ENCODE results near the gene PLEKHG5.

The PLEKHG5 gene

GRCh38 chr1:6531996-6532395 lies 40.5 kb upstream of the PLEKHG5 start:
- H3K9me3 ChIP-seq (ENCODE audit: insufficient read depth, low read length), result no peaks in the 10 kb centered on the region
- H3F3A ChIP-seq (ENCODE audit: insufficient read depth), result no peaks in the 10 kb centered on the region
- H3K9me2 ChIP-seq (replicated peaks; ENCODE audit: insufficient read depth, low read length), result no peaks in the 10 kb centered on the region
- H3K27me3 ChIP-seq (ENCODE audit: low read length), result no peaks in the 10 kb centered on the region
- H2AFZ ChIP-seq (ENCODE audit: low read depth, low read length, severe bottlenecking), result no peak overlapping the region
- H3K27ac ChIP-seq (ENCODE audit: low read depth, low read length), result no peak overlapping the region
- no peak overlapping the region for H3K9ac ChIP-seq (ENCODE audit: low read length)
- H4K20me1 ChIP-seq (ENCODE audit: low read depth, low read length), result no peaks in the 10 kb centered on the region
- H3K79me2 ChIP-seq (ENCODE audit: insufficient read depth, low read length), result peaks cover 6% of the 10 kb centered on the region; the same call in 1 of the 2 replicates
- H3K4me2 ChIP-seq (ENCODE audit: low read depth, low read length, poor library complexity, severe bottlenecking), result no peak overlapping the region
- TF ChIP-seq EZH2phosphoT487 (conservative IDR thresholded peaks at IDR 0.05; ENCODE audit: low read length) (no peak), CTCF (IDR thresholded peaks at IDR 0.05; ENCODE audit: insufficient read depth, low read length, poor library complexity, severe bottlenecking) (no peak)
- no peak overlapping the region for H3K4me3 ChIP-seq (ENCODE audit: insufficient read depth, low read length, poor library complexity, severe bottlenecking)
- H3K36me3 ChIP-seq (ENCODE audit: low read length), result 0 out of 2 replicates have a peak, but pooled peaks cover 11% of the 10 kb centered on the region

- Histone ChIP-seq H3K9ac (ENCODE audit: low read length) (no peak overlapping the region), H2AFZ (ENCODE audit: low read depth, low read length, severe bottlenecking) (no peak overlapping the region), H3K79me2 (ENCODE audit: insufficient read depth, low read length) (peaks cover 3% of the 10 kb centered on the region; the same call in 1 of the 2 replicates), H3K4me3 (ENCODE audit: insufficient read depth, low read length, poor library complexity, severe bottlenecking) (no peak overlapping the region), H4K20me1 (ENCODE audit: low read depth, low read length) (no peaks in the 10 kb centered on the region; the same call in 1 of the 2 replicates), H3K27ac (ENCODE audit: low read depth, low read length) (no peak overlapping the region), H3F3A (ENCODE audit: insufficient read depth) (no peaks in the 10 kb centered on the region), H3K4me2 (ENCODE audit: low read depth, low read length, poor library complexity, severe bottlenecking) (no peak overlapping the region), H3K9me3 (ENCODE audit: insufficient read depth, low read length) (no peaks in the 10 kb centered on the region), H3K9me2 (replicated peaks; ENCODE audit: insufficient read depth, low read length) (no peaks in the 10 kb centered on the region), H3K27me3 (ENCODE audit: low read length) (no peaks in the 10 kb centered on the region), H3K36me3 (ENCODE audit: low read length) (0 out of 2 replicates have a peak, but pooled peaks cover 11% of the 10 kb centered on the region)
- TF ChIP-seq CTCF (IDR thresholded peaks at IDR 0.05; ENCODE audit: insufficient read depth, low read length, poor library complexity, severe bottlenecking) (no peak), EZH2phosphoT487 (conservative IDR thresholded peaks at IDR 0.05; ENCODE audit: low read length) (no peak)
Measured at GRCh38 chr1:6530504-6531160, 39.2 kb upstream of the PLEKHG5 start.

- H3F3A ChIP-seq (ENCODE audit: insufficient read depth), result no peaks in the 10 kb centered on the region
- no peaks in the 10 kb centered on the region for H3K79me2 ChIP-seq (ENCODE audit: insufficient read depth, low read length)
- no peak overlapping the region for H3K4me2 ChIP-seq (ENCODE audit: low read depth, low read length, poor library complexity, severe bottlenecking)
- no peaks in the 10 kb centered on the region for H3K9me3 ChIP-seq (ENCODE audit: insufficient read depth, low read length)
- no peaks in the 10 kb centered on the region for H3K9me2 ChIP-seq (replicated peaks; ENCODE audit: insufficient read depth, low read length)
- H3K4me3 ChIP-seq (ENCODE audit: insufficient read depth, low read length, poor library complexity, severe bottlenecking), result no peak overlapping the region
- H2AFZ ChIP-seq (ENCODE audit: low read depth, low read length, severe bottlenecking), result no peak overlapping the region
- no peaks in the 10 kb centered on the region; the same call in 1 of the 2 replicates for H4K20me1 ChIP-seq (ENCODE audit: low read depth, low read length)
- no peak overlapping the region for H3K9ac ChIP-seq (ENCODE audit: low read length)
- 0 out of 2 replicates have a peak, but pooled peaks cover 8% of the 10 kb centered on the region for H3K36me3 ChIP-seq (ENCODE audit: low read length)
- no peak overlapping the region for H3K27ac ChIP-seq (ENCODE audit: low read depth, low read length)
- no peaks in the 10 kb centered on the region for H3K27me3 ChIP-seq (ENCODE audit: low read length)
- no peak for TF ChIP-seq CTCF (IDR thresholded peaks at IDR 0.05; ENCODE audit: insufficient read depth, low read length, poor library complexity, severe bottlenecking)
- TF ChIP-seq EZH2phosphoT487 (conservative IDR thresholded peaks at IDR 0.05; ENCODE audit: low read length), result no peak
Measured at GRCh38 chr1:6528492-6528891, 37.0 kb upstream of the PLEKHG5 start.
